Left ventricle myocardium inferior (tissue), 1 donor: ENCODE data around the gene AP1S2. TPM values are rescaled to one million over a fixed set of nuclear protein-coding genes. Genes with fewer than 3 reads are reported as not detected.

Source experiments
- DNase-seq: peaks from one replicate; pipeline ENCODE4 v3.0.0-alpha.2; 2020
- H3K27ac ChIP-seq: fragments of 200-600 bp; replicated peaks from 2 replicates; pipeline ENCODE4 v1.8.0; 2021
- H3K27me3 ChIP-seq: fragments of 200-600 bp; 2 replicates; pipeline ENCODE4 v1.8.0; 2021; ENCODE audit warnings: low read depth
- H3K36me3 ChIP-seq: fragments of 200-600 bp; 2 replicates; pipeline ENCODE4 v1.8.0; 2021
- H3K4me1 ChIP-seq: fragments of 200-600 bp; 2 replicates; pipeline ENCODE4 v1.8.0; 2021
- H3K4me3 ChIP-seq: fragments of 200-600 bp; 2 replicates; pipeline ENCODE4 v1.8.0; 2021; ENCODE audit warnings: mild to moderate bottlenecking, moderate library complexity
- H3K9me3 ChIP-seq: fragments of 200-600 bp; replicated peaks from 2 replicates; pipeline ENCODE4 v1.8.0; 2021
- intact Hi-C: fragments of 100-400 bp; cut with micrococcal nuclease; formaldehyde crosslinking; loops from one replicate; pipeline ENCODE4 v1.11.0; 2022
- long read RNA-seq: library from polyadenylated mRNA; unstranded; transcript quantifications from one replicate; pipeline ENCODE4 v2.0.0, GENCODE V29; 2021
- total RNA-seq: library from RNA; stranded (reverse); fragmentation: NEBNext Ultra II Directional; extraction: Animal tissue kit (Norgen Biotek cat#: 25700); gene quantifications from one replicate; pipeline ENCODE4 v1.2.1, GENCODE V29; 2021
- TF ChIP-seq, protein P1 (sequence below): fragments of 200-600 bp; IDR thresholded peaks from 2 replicates; pipeline ENCODE4 v1.8.0; 2021; ENCODE audit warnings: antibody characterized with exemption, mild to moderate bottlenecking, borderline replicate concordance
- donor health status: DM: no; HTN: yes; CAD: no; lungs with severe emphysema.

The AP1S2 gene
- total RNA-seq: 143 TPM
- long read RNA-seq, transcript AP1S2-201 (5 exons, 2,237 nt): major isoform, 31 of 181 reads
- long read RNA-seq, partial matches to known transcripts: 5 of 181 reads
- long read RNA-seq, other reads (novel, unspliced or antisense): 145 of 181 reads

DNA sequence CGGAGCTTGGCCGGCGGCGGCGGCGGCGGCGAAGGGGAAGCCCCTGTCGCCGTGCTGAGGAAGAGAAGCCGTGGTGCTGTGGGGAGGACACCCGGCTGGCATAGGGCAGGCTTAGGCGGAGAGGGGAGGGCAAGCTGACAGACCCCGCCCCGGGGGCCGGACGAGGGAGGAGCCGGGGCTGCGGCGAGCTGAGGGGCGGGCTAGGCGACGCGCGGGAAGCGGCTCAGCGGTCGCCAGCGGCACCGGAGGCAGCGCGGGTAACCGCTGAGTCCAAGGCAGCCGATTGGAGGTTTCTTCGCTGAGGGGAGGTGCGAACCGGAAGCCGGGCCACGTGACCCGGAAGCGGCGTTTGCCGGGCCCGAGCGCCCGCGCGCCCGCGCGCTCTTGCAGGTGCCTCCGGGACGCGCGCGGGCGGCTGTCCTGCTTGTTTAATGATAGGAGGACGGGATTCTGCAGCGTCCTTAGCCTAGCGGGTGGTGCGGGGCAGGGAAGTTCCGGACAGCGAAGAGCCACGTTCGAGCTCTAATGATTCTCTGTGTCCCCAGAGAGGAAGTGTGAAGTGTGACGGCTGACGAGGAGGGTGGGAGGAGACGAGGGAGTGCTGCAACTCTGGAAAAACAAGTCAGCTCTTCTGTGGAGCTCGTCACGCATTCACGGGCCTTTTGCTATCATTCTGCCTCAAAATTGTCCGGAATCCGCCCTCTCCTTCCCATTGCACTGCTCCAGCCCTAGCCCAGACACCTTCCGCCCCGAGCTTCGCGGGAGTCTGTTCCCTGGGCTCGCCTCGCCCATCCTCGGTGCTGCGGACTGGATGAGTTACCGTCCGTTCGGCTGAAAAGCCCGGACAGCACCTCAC, at the start of gene AP1S2:
AP1S2 (minus strand) TSS at position 102 of the 856 bp plus-strand sequence. CDS start 2,289 bp downstream, outside the sequence.
- peak within 1 kb of the TSS; percentile 96 for H3K27ac ChIP-seq
- intact Hi-C loops: no loop called here
- H3K36me3 ChIP-seq: no peaks in the 10 kb centered on the region
- TF ChIP-seq, protein P1, sequence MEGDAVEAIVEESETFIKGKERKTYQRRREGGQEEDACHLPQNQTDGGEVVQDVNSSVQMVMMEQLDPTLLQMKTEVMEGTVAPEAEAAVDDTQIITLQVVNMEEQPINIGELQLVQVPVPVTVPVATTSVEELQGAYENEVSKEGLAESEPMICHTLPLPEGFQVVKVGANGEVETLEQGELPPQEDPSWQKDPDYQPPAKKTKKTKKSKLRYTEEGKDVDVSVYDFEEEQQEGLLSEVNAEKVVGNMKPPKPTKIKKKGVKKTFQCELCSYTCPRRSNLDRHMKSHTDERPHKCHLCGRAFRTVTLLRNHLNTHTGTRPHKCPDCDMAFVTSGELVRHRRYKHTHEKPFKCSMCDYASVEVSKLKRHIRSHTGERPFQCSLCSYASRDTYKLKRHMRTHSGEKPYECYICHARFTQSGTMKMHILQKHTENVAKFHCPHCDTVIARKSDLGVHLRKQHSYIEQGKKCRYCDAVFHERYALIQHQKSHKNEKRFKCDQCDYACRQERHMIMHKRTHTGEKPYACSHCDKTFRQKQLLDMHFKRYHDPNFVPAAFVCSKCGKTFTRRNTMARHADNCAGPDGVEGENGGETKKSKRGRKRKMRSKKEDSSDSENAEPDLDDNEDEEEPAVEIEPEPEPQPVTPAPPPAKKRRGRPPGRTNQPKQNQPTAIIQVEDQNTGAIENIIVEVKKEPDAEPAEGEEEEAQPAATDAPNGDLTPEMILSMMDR: no peak
- H3K4me3 ChIP-seq: peak within 1 kb of the TSS; percentile 79
- H3K9me3 ChIP-seq: no peaks in the 10 kb centered on the region
- peaks cover 29% of the 10 kb centered on the region for H3K4me1 ChIP-seq
- H3K27me3 ChIP-seq: no peaks in the 10 kb centered on the region
- DNase-seq: peak; percentile 91

DNA sequence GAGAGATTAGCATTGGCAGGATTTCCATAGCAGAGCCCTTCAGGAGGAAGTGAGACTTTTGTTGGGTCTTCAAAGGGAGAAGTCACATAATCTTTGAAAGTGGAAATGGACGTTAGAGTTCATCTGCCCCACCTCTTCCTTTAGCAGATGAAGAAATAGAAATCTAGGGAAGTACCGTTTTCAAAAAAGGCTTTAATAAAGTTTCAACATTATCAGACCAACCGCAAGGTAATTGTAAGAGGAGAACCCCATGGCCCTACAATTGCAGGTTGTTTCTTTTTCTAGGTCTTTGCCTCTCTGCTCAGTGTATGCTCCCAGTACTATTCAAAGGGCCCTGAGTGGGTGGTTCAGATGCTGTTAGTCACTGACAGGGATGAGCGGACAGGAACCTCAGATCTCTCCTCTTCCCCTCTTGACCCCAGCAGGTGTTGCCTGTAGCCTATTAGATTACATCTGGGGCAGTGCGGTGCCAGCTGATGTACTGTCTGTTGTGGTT, 48.6 kb upstream of the AP1S2 start:
- TF ChIP-seq, protein P1: no peak
- intact Hi-C loops: no loop called here
- Histone ChIP-seq H3K36me3 (no peaks in the 10 kb centered on the region), H3K27me3 (no peaks in the 10 kb centered on the region), H3K9me3 (no peaks in the 10 kb centered on the region), H3K27ac (no peak overlapping the region), H3K4me1 (no peaks in the 10 kb centered on the region), H3K4me3 (no peak overlapping the region)
- DNase-seq: no peak

DNA sequence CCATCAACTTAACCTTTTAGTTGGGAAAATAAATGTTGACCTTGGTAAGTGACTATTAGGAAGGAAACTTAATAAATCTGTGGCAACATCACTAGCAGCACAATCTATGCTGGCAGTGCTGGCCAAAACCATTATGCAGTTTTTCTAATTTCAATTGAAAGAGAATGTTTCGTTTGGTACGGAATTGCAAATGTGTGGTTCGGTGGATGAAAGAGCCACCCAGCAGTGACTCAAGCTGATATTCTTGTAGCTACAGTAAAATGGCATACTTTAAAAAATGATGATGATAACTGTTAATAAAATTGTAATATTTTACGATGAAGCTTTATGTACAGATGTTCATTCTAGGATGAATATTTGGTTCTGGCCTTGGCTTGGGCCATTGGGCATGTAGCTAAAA, 40.7 kb upstream of the AP1S2 start:
- intact Hi-C loops: no loop called here
- no peaks in the 10 kb centered on the region for H3K27me3 ChIP-seq

GRCh38 chrX:15894724-15895123, 40.1 kb upstream of the AP1S2 start:
- H3K27me3 ChIP-seq: no peaks in the 10 kb centered on the region
- DNase-seq: no peak
- no peak overlapping the region for H3K27ac ChIP-seq
- H3K4me3 ChIP-seq: no peak overlapping the region
- TF ChIP-seq, protein P1: no peak
- no peaks in the 10 kb centered on the region for H3K9me3 ChIP-seq
- no peaks in the 10 kb centered on the region for H3K36me3 ChIP-seq
- intact Hi-C loops: no loop called here
- peaks cover 6% of the 10 kb centered on the region for H3K4me1 ChIP-seq

More for the DNA sequence above, 40.7 kb upstream of the AP1S2 start:
- TF ChIP-seq, protein P1: no peak
- no peak overlapping the region for H3K4me3 ChIP-seq
- no peaks in the 10 kb centered on the region for H3K9me3 ChIP-seq
- DNase-seq: no peak
- H3K4me1 ChIP-seq: peaks cover 6% of the 10 kb centered on the region
- H3K27ac ChIP-seq: no peak overlapping the region
- H3K36me3 ChIP-seq: no peaks in the 10 kb centered on the region

DNA sequence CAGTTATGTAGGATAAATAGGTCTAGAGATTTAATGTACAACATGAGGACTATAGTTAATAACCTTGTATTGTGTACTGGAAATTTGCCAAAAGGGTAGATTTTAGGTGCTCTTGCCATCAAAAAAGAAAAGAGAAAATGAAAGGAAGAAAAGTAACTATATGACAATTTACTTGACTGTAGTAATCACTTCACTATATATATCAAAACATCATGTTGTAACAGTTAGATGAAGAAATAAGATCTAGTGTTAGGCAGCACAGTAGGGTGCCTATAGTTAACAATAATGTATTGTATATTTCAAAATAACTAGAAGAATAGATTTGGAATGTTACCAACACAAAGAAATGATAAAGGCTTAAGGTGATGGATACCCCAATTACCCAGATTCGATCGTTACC, 35.9 kb upstream of the AP1S2 start:
- Histone ChIP-seq H3K4me1 (peaks cover 6% of the 10 kb centered on the region), H3K36me3 (no peaks in the 10 kb centered on the region), H3K27ac (no peak overlapping the region), H3K4me3 (no peak overlapping the region), H3K9me3 (no peaks in the 10 kb centered on the region), H3K27me3 (no peaks in the 10 kb centered on the region)
- intact Hi-C loops: no loop called here
- TF ChIP-seq, protein P1: no peak
- no peak for DNase-seq
